C4-2B (cell line): ENCODE results near the gene MTMR2.
"Not testable (repeated sequence)": the region's sequence is repeated elsewhere in the genome, so short reads cannot be mapped to it uniquely, and the experiment has no call there.

Experiments
- H3K27ac ChIP-seq: fragments of 450-650 bp; 2 replicates; pipeline ENCODE4 v1.5.1; 2017
- CTCF ChIP-seq: fragments of 450-650 bp; conservative IDR thresholded peaks from 2 replicates; pipeline ENCODE4 v1.5.1; 2017; ENCODE audit warnings: mild to moderate bottlenecking
- ZFX ChIP-seq: fragments of 450-650 bp; IDR thresholded peaks from 2 replicates; pipeline ENCODE4 v1.6.1; 2017

MTMR2 gene

GRCh38 chr11:95886462-95886861 is 37.4 kb downstream of the MTMR2 start:
- no peak for TF ChIP-seq CTCF
- no peak for TF ChIP-seq ZFX
- H3K27ac ChIP-seq = no peak overlapping the region

- no peak overlapping the region for H3K27ac ChIP-seq
- TF ChIP-seq CTCF (no peak), ZFX (no peak)
These were observed 39.1 kb downstream of the MTMR2 start for GRCh38 chr11:95884802-95885201.

- TF ChIP-seq ZFX = no peak
- no peak for TF ChIP-seq CTCF
- H3K27ac ChIP-seq = no peak overlapping the region
These were observed 39.5 kb downstream of the MTMR2 start for GRCh38 chr11:95884376-95884775.

GRCh38 chr11:95883381-95883780 is 40.5 kb downstream of the MTMR2 start:
- TF ChIP-seq ZFX = no peak
- TF ChIP-seq CTCF = no peak

GRCh38 chr11:95877291-95877690 is 46.6 kb downstream of the MTMR2 start:
- H3K27ac ChIP-seq = no peak overlapping the region
- TF ChIP-seq ZFX (no peak), CTCF (no peak)

More at GRCh38 chr11:95883381-95883780, 40.5 kb downstream of the MTMR2 start:
- no peak overlapping the region for H3K27ac ChIP-seq

GRCh38 chr11:95870877-95871276 is 53.0 kb downstream of the MTMR2 start:
- H3K27ac ChIP-seq = not testable (repeated sequence)

- no peak overlapping the region for H3K27ac ChIP-seq
- TF ChIP-seq ZFX (no peak), CTCF (no peak)
These were observed 56.8 kb downstream of the MTMR2 start for GRCh38 chr11:95867105-95867504.

- H3K27ac ChIP-seq = no peak overlapping the region
- TF ChIP-seq ZFX = no peak
- no peak for TF ChIP-seq CTCF
These were observed 60.3 kb downstream of the MTMR2 start for GRCh38 chr11:95863486-95864140.

GRCh38 chr11:95860024-95860423 is 63.9 kb downstream of the MTMR2 start:
- H3K27ac ChIP-seq = not testable (repeated sequence)

GRCh38 chr11:95854362-95854761 is 69.5 kb downstream of the MTMR2 start:
- not testable (repeated sequence) for H3K27ac ChIP-seq
